ENCODE data around the gene RNF212B. TPM values are rescaled to one million over a fixed set of nuclear protein-coding genes. Genes with fewer than 3 reads are reported as not detected.

The RNF212B gene
- total and polyA plus RNA-seq, 12 donors = not detected

GRCh38 chr14:23242076-23242475, 4.3 kb downstream of the RNF212B start:
- Histone ChIP-seq H3K4me3 (no peak overlapping the region), H3K27me3 (no peaks in the 10 kb centered on the region), H3K9me3 (replicated peaks in 1 of 3) (no peaks in the 10 kb centered on the region), H3K4me1 (replicated peaks in 1 of 2) (peaks cover 0 to 5% of the 10 kb centered on the region in 2 donors), H3K27ac (no peak overlapping the region), H3K36me3 (replicated peaks in 1 of 2) (no peaks in the 10 kb centered on the region)
- DNase-seq = no peak
- intact Hi-C loops (cut with DNase I) = no loop called here
- TF ChIP-seq CTCF (IDR thresholded peaks at IDR 0.05) (no peak), POLR2A (IDR thresholded peaks at IDR 0.05) (no peak)
- 72 to 80% (median 74%) methylated on average over 2 to 3 of the region's 3 CpGs for WGBS, 4 donors

GRCh38 chr14:23243066-23243465, 5.3 kb downstream of the RNF212B start:
- Histone ChIP-seq H3K4me3 (no peak overlapping the region), H3K4me1 (replicated peaks in 1 of 2) (peaks cover 0 to under 1% of the 10 kb centered on the region in 2 donors), H3K27me3 (no peaks in the 10 kb centered on the region), H3K27ac (no peak overlapping the region), H3K36me3 (replicated peaks in 1 of 2) (no peaks in the 10 kb centered on the region), H3K9me3 (replicated peaks in 1 of 3) (no peaks in the 10 kb centered on the region)
- TF ChIP-seq POLR2A (IDR thresholded peaks at IDR 0.05) = no peak
- no peak for TF ChIP-seq CTCF (IDR thresholded peaks at IDR 0.05)
- 73 to 91% (median 90%) methylated on average over 2 of the region's 2 CpGs for WGBS, 4 donors
- intact Hi-C loops (cut with DNase I) = no loop called here
- DNase-seq = no peak

- no peaks in the 10 kb centered on the region for H3K9me3 ChIP-seq (replicated peaks in 1 of 3)
- H3K4me3 ChIP-seq = no peak overlapping the region
- no peak for DNase-seq
- no peaks in the 10 kb centered on the region for H3K27me3 ChIP-seq
- no peaks in the 10 kb centered on the region for H3K4me1 ChIP-seq (replicated peaks in 1 of 2)
- intact Hi-C loops (cut with DNase I) = no loop called here
- TF ChIP-seq CTCF (IDR thresholded peaks at IDR 0.05) (no peak), POLR2A (IDR thresholded peaks at IDR 0.05) (no peak)
- H3K27ac ChIP-seq = no peak overlapping the region
- no peaks in the 10 kb centered on the region for H3K36me3 ChIP-seq (replicated peaks in 1 of 2)
Observed at GRCh38 chr14:23245282-23245681, 7.5 kb downstream of the RNF212B start.

GRCh38 chr14:23248601-23249000, 10.9 kb downstream of the RNF212B start:
- no peaks in the 10 kb centered on the region for H3K4me1 ChIP-seq (replicated peaks in 1 of 2)
- intact Hi-C loops (cut with DNase I) = no loop called here
- DNase-seq = no peak
- no peak for TF ChIP-seq CTCF (IDR thresholded peaks at IDR 0.05)
- no peak for TF ChIP-seq POLR2A (IDR thresholded peaks at IDR 0.05)
- no peaks in the 10 kb centered on the region for H3K9me3 ChIP-seq (replicated peaks in 1 of 3)
- no peak overlapping the region for H3K27ac ChIP-seq
- H3K4me3 ChIP-seq = no peak overlapping the region
- WGBS, 4 donors = 84 to 87% (median 86%) methylated on average over 7 of the region's 7 CpGs
- H3K36me3 ChIP-seq (replicated peaks in 1 of 2) = no peaks in the 10 kb centered on the region
- no peaks in the 10 kb centered on the region for H3K27me3 ChIP-seq

Data from adrenal gland (tissue), 12 donors.